ENCODE results near the gene CNTNAP2. TPM values are rescaled to one million over a fixed set of nuclear protein-coding genes. Genes with fewer than 3 reads are reported as not detected.

Gene CNTNAP2
- total RNA-seq, 6 experiments from 2014 or later = 1.8 to 8.1 (median 3.9) TPM

DNA sequence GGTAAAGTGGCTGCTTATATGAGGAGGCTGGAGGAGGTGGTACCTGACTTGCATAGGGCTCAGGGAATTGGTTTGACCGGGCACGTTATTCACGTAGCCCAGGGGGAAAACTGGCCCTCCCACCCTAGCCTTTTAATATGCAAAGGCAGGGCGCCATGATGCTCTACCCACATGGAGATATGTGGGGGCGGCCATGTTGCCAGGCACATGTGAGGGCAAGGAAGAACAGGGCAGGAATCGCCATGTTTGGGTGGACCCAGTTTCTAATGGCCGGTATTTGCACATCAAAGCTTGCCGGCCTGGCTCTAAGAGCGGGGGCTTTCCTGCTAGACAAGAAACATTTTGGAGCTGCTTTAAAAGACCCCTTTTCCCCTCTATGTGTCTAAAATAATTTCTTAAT is 1524.2 kb downstream of the CNTNAP2 start:
- DNase-seq (no peak), ATAC-seq (no peak)
- intact Hi-C loops (cut with DNase I) = no loop called here
- no peak overlapping the region for H3K27ac ChIP-seq
- no peaks in the 10 kb centered on the region for H3K4me1 ChIP-seq
- 53% methylated on average over 8 of the region's 9 CpGs for WGBS (ENCODE audit: insufficient coverage, low coverage, low lambda C conversion rate, missing lambda C conversion rate)
- H3K4me3 ChIP-seq = no peak overlapping the region
- H3K9me3 ChIP-seq = no peaks in the 10 kb centered on the region
- H3K27me3 ChIP-seq = no peaks in the 10 kb centered on the region
- TF ChIP-seq CTCF (IDR thresholded peaks at IDR 0.05) = no peak
- no peak for TF ChIP-seq POLR2A (IDR thresholded peaks at IDR 0.05)
- H3K36me3 ChIP-seq = no peaks in the 10 kb centered on the region

DNA sequence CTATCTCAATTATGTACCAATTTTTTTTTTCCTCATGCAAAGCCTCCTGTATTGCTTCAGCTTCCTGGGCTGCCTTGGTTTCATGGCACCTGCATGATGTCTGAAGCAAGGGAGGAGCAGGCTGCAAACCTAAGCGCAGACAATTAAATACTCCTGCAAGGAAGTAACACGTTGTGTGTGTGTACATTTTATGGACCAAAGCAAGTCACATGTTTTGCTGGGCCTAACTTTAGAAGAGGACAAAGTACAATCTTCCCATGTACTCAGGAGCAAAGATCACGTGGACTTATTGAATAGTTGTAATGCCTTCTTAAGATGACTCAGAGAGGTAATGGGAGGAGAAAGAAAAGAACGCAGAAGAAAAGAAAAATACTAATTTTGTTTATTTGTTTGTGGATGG is 1530.0 kb downstream of the CNTNAP2 start:
- TF ChIP-seq CTCF (IDR thresholded peaks at IDR 0.05) (no peak), POLR2A (IDR thresholded peaks at IDR 0.05) (no peak)
- Histone ChIP-seq H3K9me3 (no peaks in the 10 kb centered on the region), H3K27ac (no peak overlapping the region), H3K36me3 (no peaks in the 10 kb centered on the region), H3K4me3 (no peak overlapping the region), H3K4me1 (no peaks in the 10 kb centered on the region), H3K27me3 (no peaks in the 10 kb centered on the region)
- no peak for ATAC-seq
- intact Hi-C loops (cut with DNase I) = no loop called here
- no peak for DNase-seq
- 61% methylated on average over 4 of the region's 4 CpGs for WGBS (ENCODE audit: insufficient coverage, low coverage, low lambda C conversion rate, missing lambda C conversion rate)

DNA sequence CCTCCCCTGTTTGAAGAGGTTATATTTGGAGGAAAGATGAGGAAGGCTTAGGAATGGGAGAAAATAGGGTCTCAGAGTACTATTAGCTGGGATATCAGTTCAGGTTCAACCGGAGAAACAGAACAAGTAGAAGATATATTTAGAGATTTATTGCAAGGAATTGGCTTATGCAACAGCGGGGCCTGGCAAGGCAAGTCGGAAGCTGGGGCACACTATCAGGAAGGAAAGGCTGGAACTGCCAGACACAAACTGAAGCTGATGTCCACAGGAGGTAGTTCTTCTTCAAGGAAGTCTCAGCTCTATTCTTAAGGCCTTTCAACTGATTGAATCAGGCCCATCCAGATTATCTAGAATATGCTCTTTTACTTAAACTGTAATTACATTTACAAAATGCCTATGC is 1534.4 kb downstream of the CNTNAP2 start:
- intact Hi-C loops (cut with DNase I) = no loop called here
- TF ChIP-seq CTCF (IDR thresholded peaks at IDR 0.05) (no peak), POLR2A (IDR thresholded peaks at IDR 0.05) (no peak)
- no peaks in the 10 kb centered on the region for H3K9me3 ChIP-seq

DNA sequence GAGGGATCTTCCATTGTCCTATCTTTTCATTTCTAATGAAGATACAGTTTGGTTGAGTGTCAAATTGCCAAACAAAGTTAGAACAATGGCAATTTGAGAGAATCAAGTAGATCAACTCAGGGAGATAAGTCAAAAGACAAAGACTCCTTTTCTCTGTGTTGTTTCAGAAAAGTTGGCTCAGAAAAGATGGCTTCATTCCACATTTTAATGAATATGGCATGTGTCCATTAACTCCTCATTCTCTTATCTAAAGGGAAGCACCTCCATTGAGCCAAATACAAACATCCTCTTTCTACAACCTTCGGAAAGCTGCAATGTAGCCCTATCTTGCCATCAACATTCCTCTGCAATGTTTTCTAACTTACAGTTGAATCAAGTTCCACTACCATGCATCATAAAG is 1535.0 kb downstream of the CNTNAP2 start:
- Histone ChIP-seq H3K9me3 (no peaks in the 10 kb centered on the region), H3K27me3 (no peaks in the 10 kb centered on the region), H3K27ac (no peak overlapping the region), H3K4me1 (no peaks in the 10 kb centered on the region), H3K4me3 (no peak overlapping the region), H3K36me3 (no peaks in the 10 kb centered on the region)
- intact Hi-C loops (cut with DNase I) = no loop called here
- DNase-seq (no peak), ATAC-seq (no peak)
- WGBS (ENCODE audit: insufficient coverage, low coverage, low lambda C conversion rate, missing lambda C conversion rate) = 29% methylated on average over 1 of the region's 1 CpG
- TF ChIP-seq CTCF (IDR thresholded peaks at IDR 0.05) (no peak), POLR2A (IDR thresholded peaks at IDR 0.05) (no peak)

More for the DNA sequence above, 1534.4 kb downstream of the CNTNAP2 start:
- Histone ChIP-seq H3K4me3 (no peak overlapping the region), H3K36me3 (no peaks in the 10 kb centered on the region), H3K27me3 (no peaks in the 10 kb centered on the region), H3K4me1 (no peaks in the 10 kb centered on the region), H3K27ac (no peak overlapping the region)
- ATAC-seq (no peak), DNase-seq (no peak)
- WGBS (ENCODE audit: insufficient coverage, low coverage, low lambda C conversion rate, missing lambda C conversion rate) = 72% methylated on average over 3 of the region's 3 CpGs

GRCh38 chr7:147653456-147653855 is 1536.9 kb downstream of the CNTNAP2 start:
- Histone ChIP-seq H3K4me3 (no peak overlapping the region), H3K27ac (no peak overlapping the region), H3K9me3 (no peaks in the 10 kb centered on the region), H3K36me3 (no peaks in the 10 kb centered on the region), H3K4me1 (no peaks in the 10 kb centered on the region), H3K27me3 (no peaks in the 10 kb centered on the region)
- no peak for ATAC-seq
- no peak for DNase-seq
- no peak for TF ChIP-seq CTCF (IDR thresholded peaks at IDR 0.05)
- TF ChIP-seq POLR2A (IDR thresholded peaks at IDR 0.05) = no peak
- intact Hi-C loops (cut with DNase I) = no loop called here
- 37% methylated on average over 3 of the region's 3 CpGs for WGBS (ENCODE audit: insufficient coverage, low coverage, low lambda C conversion rate, missing lambda C conversion rate)
